Endothelial cell of umbilical vein (primary cell): Measurements from ENCODE around the gene ETNK2. TPM values are rescaled to one million over a fixed set of nuclear protein-coding genes. Genes with fewer than 3 reads are reported as not detected.

Experiments used
- BruUV-seq: library from RNA; stranded (reverse); fragments of 400-500 nt; replicated peaks from 2 replicates; lab custom pipeline; 2021; lab: Mats Ljungman, UMichigan
- CTCF ChIA-PET: fragments of 300-600, 350-600 bp; sonication (Branson Sonifier 250); formaldehyde crosslinking; loops from one replicate; lab custom pipeline; 2021; ENCODE audit warnings: antibody characterized with exemption, inconsistent platforms; lab: Charles Lee
- POLR2A ChIA-PET: fragments of 300-600, 350-600 bp; sonication (Branson Sonifier 250); formaldehyde crosslinking; loops from one replicate; lab custom pipeline; 2021; ENCODE audit warnings: antibody characterized with exemption, inconsistent platforms; lab: Charles Lee
- DNase-seq: peaks from one replicate; pipeline ENCODE4 v3.0.0-alpha.2; 2011; ENCODE audit warnings: low read depth, low spot score
- FAIRE-seq: peaks from 2 replicates; lab custom pipeline; 2011; peaks lifted over from hg19 to GRCh38; lab: Jason Lieb, UNC
- H2AFZ ChIP-seq: 2 replicates; pipeline ENCODE4 v1.6.0; 2012; ENCODE audit warnings: low read depth, low read length, control low read depth, inconsistent platforms
- H3K27ac ChIP-seq: 2 replicates; pipeline ENCODE4 v1.5.1; 2011; ENCODE audit warnings: low read depth, mild to moderate bottlenecking, control low read depth, low read length, moderate library complexity; ENCODE audit not compliant: insufficient read depth
- H3K27me3 ChIP-seq, 2 experiments: 2 replicates each; pipeline versions ENCODE4 v1.6.0 to v1.6.1; 2011; ENCODE audit warnings: low read length in 2 of 2, mixed read lengths in 1 of 2; ENCODE audit not compliant: control insufficient read depth in 2 of 2, insufficient read depth in 2 of 2
- H3K36me3 ChIP-seq, 2 experiments: 2 replicates in 1 of 2; 3 replicates in 1 of 2; pipeline ENCODE4 v1.5.1; 2011; ENCODE audit warnings: low read length in 2 of 2, mild to moderate bottlenecking in 1 of 2, moderate library complexity in 1 of 2; ENCODE audit not compliant: control insufficient read depth in 2 of 2, insufficient read depth in 2 of 2; ENCODE audit errors: extremely low read depth in 1 of 2
- H3K4me1 ChIP-seq: 3 replicates; pipeline ENCODE4 v1.5.1; 2011; ENCODE audit warnings: mild to moderate bottlenecking, low read length; ENCODE audit not compliant: control insufficient read depth, insufficient read depth; ENCODE audit errors: extremely low read depth
- H3K4me2 ChIP-seq: 2 replicates; pipeline ENCODE4 v1.6.1; 2011; ENCODE audit warnings: low read length, control low read depth, mixed read lengths; ENCODE audit not compliant: insufficient read depth
- H3K4me3 ChIP-seq, 3 experiments: fragments of 200-600 bp in 1 of 3; sonication (generic), shearing (Covaris generic) in 1 of 3; replicated peaks in 1 of 3; 2 replicates each; pipeline ENCODE4 v1.5.1; 2011 to 2016; ENCODE audit warnings: control low read depth in 3 of 3, low read length in 3 of 3, mild to moderate bottlenecking in 2 of 3, inconsistent platforms in 1 of 3, low read depth in 1 of 3, moderate library complexity in 1 of 3; ENCODE audit not compliant: insufficient read depth in 1 of 3
- H3K79me2 ChIP-seq: 2 replicates; pipeline ENCODE4 v1.6.0; 2012; ENCODE audit warnings: low read length, inconsistent platforms; ENCODE audit not compliant: control insufficient read depth, insufficient read depth
- H3K9ac ChIP-seq: replicated peaks from 2 replicates; pipeline ENCODE3; 2011; ENCODE audit warnings: low read length, control low read depth; ENCODE audit not compliant: insufficient read depth; ENCODE audit errors: extremely low read depth
- H3K9me1 ChIP-seq: replicated peaks from 3 replicates; pipeline ENCODE4 v1.6.0; 2011; ENCODE audit warnings: mild to moderate bottlenecking, low read length; ENCODE audit not compliant: control insufficient read depth, insufficient read depth; ENCODE audit errors: extremely low read depth
- H3K9me3 ChIP-seq: replicated peaks from 2 replicates; pipeline ENCODE4 v1.5.1; 2012; ENCODE audit warnings: low read length, inconsistent platforms; ENCODE audit not compliant: control insufficient read depth, insufficient read depth
- H4K20me1 ChIP-seq: replicated peaks from 2 replicates; pipeline ENCODE3; 2011; ENCODE audit warnings: mild to moderate bottlenecking, low read length; ENCODE audit not compliant: control insufficient read depth, insufficient read depth; ENCODE audit errors: extremely low read depth
- EZH2 ChIP-seq: IDR thresholded peaks from 2 replicates; pipeline ENCODE4 v1.6.1; 2012; ENCODE audit warnings: borderline replicate concordance, low read depth, mild to moderate bottlenecking, moderate library complexity, low read length, inconsistent platforms; ENCODE audit not compliant: severe bottlenecking
- FOS ChIP-seq: IDR thresholded peaks from 2 replicates; pipeline ENCODE4 v1.6.1; 2011; ENCODE audit warnings: mild to moderate bottlenecking, low read length, moderate library complexity, borderline replicate concordance; ENCODE audit not compliant: insufficient read depth
- GATA2 ChIP-seq: IDR thresholded peaks from 2 replicates; pipeline ENCODE4 v1.7.0; 2011; ENCODE audit warnings: low read depth, mild to moderate bottlenecking, moderate library complexity, mixed read lengths, low read length; ENCODE audit not compliant: insufficient read length, insufficient read depth
- JUN ChIP-seq: IDR thresholded peaks from 2 replicates; pipeline ENCODE4 v1.6.1; 2011; ENCODE audit warnings: borderline replicate concordance, low read depth; ENCODE audit not compliant: insufficient read length, insufficient read depth
- MYC ChIP-seq: IDR thresholded peaks from one replicate; pipeline ENCODE4 v1.6.1; 2011; ENCODE audit warnings: mild to moderate bottlenecking, low read depth, low read length
- POLR2A ChIP-seq: IDR thresholded peaks from 2 replicates; pipeline ENCODE4 v1.6.1; 2012; ENCODE audit warnings: low read depth, mild to moderate bottlenecking, control low read depth, low read length
- POLR2AphosphoS5 ChIP-seq: IDR thresholded peaks from 2 replicates; pipeline ENCODE4 v1.6.1; 2012; ENCODE audit warnings: low read depth, mild to moderate bottlenecking, control low read depth, low read length, moderate library complexity; ENCODE audit not compliant: insufficient read depth
- dilution Hi-C: fragments of 300-500 bp; cut with MboI; formaldehyde crosslinking; loops from one replicate; pipeline ENCODE4 v1.15.0; 2019; ENCODE audit warnings: low sequenced_read_pairs; ENCODE audit not compliant: extremely low pct_ligation_motif_present
- intact Hi-C: fragments of 100-400 bp; cut with micrococcal nuclease; formaldehyde crosslinking; loops from one replicate; pipeline ENCODE4 v1.10.0; 2022
- polyA plus RNA-seq, 4 experiments: library from polyadenylated mRNA; depleted of rRNA in 3 of 4; stranded (reverse) in 3 of 4; unstranded in 1 of 4; fragments of >200 nt; gene quantifications; 2 replicates each; pipeline versions ENCODE4 v1.2.1 to v1.2.3, GENCODE V29; 2011 to 2012; ENCODE audit warnings: missing spikeins in 1 of 4
- total RNA-seq: library from RNA; stranded (reverse); gene quantifications from 2 replicates; pipeline ENCODE4 v1.2.3, GENCODE V29; 2021
- TF ChIP-seq, protein P1 (sequence below), 2 donors: IDR thresholded peaks; 1 replicate in 1 of 2; 2 replicates in 1 of 2; pipeline ENCODE4 v1.5.1; 2011; ENCODE audit warnings: low read length in 2 of 2, mild to moderate bottlenecking in 2 of 2, moderate library complexity in 2 of 2, control low read depth in 1 of 2, inconsistent platforms in 1 of 2, low read depth in 1 of 2; ENCODE audit not compliant: insufficient read depth in 1 of 2; ENCODE audit errors: extremely low read depth in 1 of 2
- TF ChIP-seq, protein P2 (sequence below): IDR thresholded peaks from 2 replicates; pipeline ENCODE4 v1.6.1; 2011; ENCODE audit not compliant: insufficient read depth, insufficient read length

Gene ETNK2
- total and polyA plus RNA-seq, 2 donors (not counting 3 experiments of a cell fraction or from before 2014, with no cell fraction given): 13.5 to 27.5 TPM

DNA sequence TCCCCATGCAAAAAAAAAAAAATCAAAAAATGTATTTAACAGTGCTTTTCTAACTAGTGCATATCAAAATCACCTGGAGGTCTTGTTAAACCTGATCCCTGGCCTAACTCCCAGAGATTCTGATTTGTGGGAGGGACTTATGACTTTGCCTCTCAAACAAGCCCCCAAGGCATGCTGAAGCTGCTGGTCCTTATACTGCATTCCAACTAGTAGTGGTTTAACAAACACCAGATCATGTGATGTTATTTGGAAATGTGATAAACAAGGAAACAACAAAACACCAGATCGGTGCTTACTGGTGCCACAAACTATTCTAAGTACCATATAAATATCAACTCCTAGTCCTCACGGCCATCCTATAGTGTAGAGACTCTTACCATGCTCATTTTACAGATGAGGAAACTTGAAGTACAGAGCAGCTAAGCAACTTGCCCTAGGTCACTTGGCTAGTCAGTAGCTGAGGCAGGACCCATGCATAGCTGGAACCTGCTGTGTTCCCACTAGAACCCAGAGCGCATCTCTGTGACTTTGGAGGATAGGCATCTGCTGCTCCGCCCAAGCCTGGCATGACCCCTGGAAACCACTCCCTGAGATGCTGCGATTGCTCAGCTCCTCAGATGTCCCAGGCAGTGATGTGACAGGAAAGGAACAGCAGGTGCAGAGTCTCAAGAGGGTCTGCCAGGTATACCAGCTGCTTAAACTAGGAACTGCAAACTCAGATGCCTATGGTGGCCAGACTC, 40.8 kb downstream of the ETNK2 start:
- Histone ChIP-seq H3K27me3 (no peaks in the 10 kb centered on the region), H3K9ac (no peak overlapping the region), H2AFZ (no peak overlapping the region), H3K79me2 (peaks cover 11% of the 10 kb centered on the region), H3K4me2 (no peak overlapping the region), H3K9me3 (no peaks in the 10 kb centered on the region), H3K9me1 (no peaks in the 10 kb centered on the region), H4K20me1 (no peaks in the 10 kb centered on the region), H3K27ac (no peak overlapping the region), H3K4me3 (no peak overlapping the region), H3K4me1 (peaks cover 29% of the 10 kb centered on the region), H3K36me3 (peaks cover 0 to 2% of the 10 kb centered on the region in 2 experiments)
- TF ChIP-seq EZH2: no peak
- TF ChIP-seq, protein P1, sequence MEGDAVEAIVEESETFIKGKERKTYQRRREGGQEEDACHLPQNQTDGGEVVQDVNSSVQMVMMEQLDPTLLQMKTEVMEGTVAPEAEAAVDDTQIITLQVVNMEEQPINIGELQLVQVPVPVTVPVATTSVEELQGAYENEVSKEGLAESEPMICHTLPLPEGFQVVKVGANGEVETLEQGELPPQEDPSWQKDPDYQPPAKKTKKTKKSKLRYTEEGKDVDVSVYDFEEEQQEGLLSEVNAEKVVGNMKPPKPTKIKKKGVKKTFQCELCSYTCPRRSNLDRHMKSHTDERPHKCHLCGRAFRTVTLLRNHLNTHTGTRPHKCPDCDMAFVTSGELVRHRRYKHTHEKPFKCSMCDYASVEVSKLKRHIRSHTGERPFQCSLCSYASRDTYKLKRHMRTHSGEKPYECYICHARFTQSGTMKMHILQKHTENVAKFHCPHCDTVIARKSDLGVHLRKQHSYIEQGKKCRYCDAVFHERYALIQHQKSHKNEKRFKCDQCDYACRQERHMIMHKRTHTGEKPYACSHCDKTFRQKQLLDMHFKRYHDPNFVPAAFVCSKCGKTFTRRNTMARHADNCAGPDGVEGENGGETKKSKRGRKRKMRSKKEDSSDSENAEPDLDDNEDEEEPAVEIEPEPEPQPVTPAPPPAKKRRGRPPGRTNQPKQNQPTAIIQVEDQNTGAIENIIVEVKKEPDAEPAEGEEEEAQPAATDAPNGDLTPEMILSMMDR (IDR thresholded peaks at IDR 0.05; ENCODE audit: extremely low read depth in 1 of 2, insufficient read depth in 1 of 2, low read depth in 1 of 2, low read length in 2 of 2): no peak
- TF ChIP-seq, protein P2, sequence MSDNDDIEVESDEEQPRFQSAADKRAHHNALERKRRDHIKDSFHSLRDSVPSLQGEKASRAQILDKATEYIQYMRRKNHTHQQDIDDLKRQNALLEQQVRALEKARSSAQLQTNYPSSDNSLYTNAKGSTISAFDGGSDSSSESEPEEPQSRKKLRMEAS: no peak
- TF ChIP-seq GATA2: no peak
- no peak for TF ChIP-seq POLR2A
- no peak for TF ChIP-seq MYC
- TF ChIP-seq JUN: no peak
- no peak for TF ChIP-seq POLR2AphosphoS5
- no peak for TF ChIP-seq FOS
- dilution Hi-C loops: no loop called here
- BruUV-seq: no TSS peak
- intact Hi-C loops: no loop called here
- ChIA-PET POLR2A (no interaction called here), CTCF (interaction anchor here (1.3 to 6.7 kb wide), 3 partner anchors 18 to 240 kb away, joined by 3 to 45 read pairs (median 5); no protein-coding TSS in a partner anchor)
- FAIRE-seq (no peak), DNase-seq (no peak)
